IPS-18a (cell line): ENCODE measurements around the gene IL3.

ENCODE experiments used
- H3K27ac ChIP-seq: one replicate; pipeline ENCODE4 v1.5.1; 2013; ENCODE audit warnings: low read length
- H3K27me3 ChIP-seq: one replicate; pipeline ENCODE4 v1.6.1; 2013; ENCODE audit warnings: mild to moderate bottlenecking, low read length; ENCODE audit not compliant: control insufficient read depth, insufficient read depth
- H3K36me3 ChIP-seq: one replicate; pipeline ENCODE4 v1.6.1; 2013; ENCODE audit warnings: low read depth, low read length; ENCODE audit not compliant: control insufficient read depth
- H3K4me1 ChIP-seq: one replicate; pipeline ENCODE4 v1.6.1; 2013; ENCODE audit warnings: low read depth, low read length; ENCODE audit not compliant: control insufficient read depth
- H3K4me3 ChIP-seq: one replicate; pipeline ENCODE4 v1.5.1; 2013; ENCODE audit warnings: low read length
- H3K9ac ChIP-seq: one replicate; pipeline ENCODE4 v1.6.1; 2013; ENCODE audit warnings: mild to moderate bottlenecking, low read length, moderate library complexity
- H3K9me3 ChIP-seq: one replicate; pipeline ENCODE4 v1.6.1; 2013; ENCODE audit warnings: low read depth, low read length; ENCODE audit not compliant: control insufficient read depth

IL3 gene

DNA sequence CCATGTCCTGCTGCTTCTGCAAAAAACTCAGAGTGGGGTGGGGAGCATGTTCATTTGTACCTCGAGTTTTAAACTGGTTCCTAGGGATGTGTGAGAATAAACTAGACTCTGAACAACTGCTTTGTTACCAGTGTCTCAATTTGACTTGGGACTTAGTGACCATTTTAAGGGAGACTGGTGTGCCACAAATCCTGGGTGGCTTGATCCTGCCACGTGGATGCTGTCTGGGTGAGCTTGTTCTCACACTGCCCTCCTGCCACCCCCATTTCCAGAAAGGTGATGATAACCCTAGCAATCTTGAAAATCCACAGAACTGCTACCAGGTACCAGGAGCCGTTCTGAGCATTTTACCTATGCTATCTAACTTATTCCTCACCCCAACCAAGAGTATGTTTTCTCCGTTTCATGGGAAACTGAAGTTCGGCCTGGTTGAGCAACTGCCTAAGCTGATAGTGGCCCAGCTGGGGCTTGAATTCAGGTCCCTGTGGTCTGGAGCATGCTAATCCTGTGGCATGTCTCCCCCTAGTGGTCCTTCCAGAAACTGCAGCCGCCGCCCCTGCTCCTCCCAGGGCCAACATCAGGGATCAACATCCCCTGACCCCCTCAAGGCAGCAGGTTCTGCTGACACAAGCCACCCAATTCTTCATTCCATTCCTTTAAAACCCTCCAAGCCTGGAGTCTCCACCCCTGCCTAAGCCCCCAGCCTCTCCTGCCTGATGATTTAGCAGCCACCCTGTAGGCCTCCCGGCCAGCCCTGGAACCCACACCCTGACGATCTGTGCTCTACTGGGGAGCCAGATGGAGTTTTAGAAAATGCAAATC lies 2.8 kb downstream of the IL3 start:
- Histone ChIP-seq H3K36me3 (no peaks in the 10 kb centered on the region), H3K9me3 (no peaks in the 10 kb centered on the region), H3K27me3 (no peaks in the 10 kb centered on the region), H3K4me1 (no peaks in the 10 kb centered on the region), H3K27ac (no peak overlapping the region), H3K9ac (no peak overlapping the region), H3K4me3 (no peak overlapping the region)

DNA sequence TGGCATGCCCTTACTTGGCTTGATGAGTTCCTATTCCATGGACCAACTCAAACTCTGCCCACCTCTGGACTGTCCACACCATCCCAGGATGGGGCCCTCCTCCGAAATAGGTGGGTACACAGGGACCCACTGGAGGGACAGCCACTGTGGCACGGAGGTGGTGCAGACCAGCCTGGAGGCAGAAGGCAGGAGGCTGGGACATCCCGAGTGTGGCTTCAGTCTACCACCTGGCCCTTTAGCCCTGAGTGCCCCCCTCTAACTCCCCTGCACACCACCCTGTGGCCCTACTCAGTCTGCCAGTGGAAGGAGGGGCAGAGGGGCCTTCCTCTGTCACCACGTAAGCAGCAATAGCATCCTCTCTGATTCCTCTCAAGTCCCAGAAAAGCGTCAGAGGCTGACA lies 3.7 kb downstream of the IL3 start:
- Histone ChIP-seq H3K4me3 (no peak overlapping the region), H3K36me3 (no peaks in the 10 kb centered on the region), H3K27me3 (no peaks in the 10 kb centered on the region), H3K4me1 (no peaks in the 10 kb centered on the region), H3K9me3 (no peaks in the 10 kb centered on the region), H3K9ac (no peak overlapping the region), H3K27ac (no peak overlapping the region)

DNA sequence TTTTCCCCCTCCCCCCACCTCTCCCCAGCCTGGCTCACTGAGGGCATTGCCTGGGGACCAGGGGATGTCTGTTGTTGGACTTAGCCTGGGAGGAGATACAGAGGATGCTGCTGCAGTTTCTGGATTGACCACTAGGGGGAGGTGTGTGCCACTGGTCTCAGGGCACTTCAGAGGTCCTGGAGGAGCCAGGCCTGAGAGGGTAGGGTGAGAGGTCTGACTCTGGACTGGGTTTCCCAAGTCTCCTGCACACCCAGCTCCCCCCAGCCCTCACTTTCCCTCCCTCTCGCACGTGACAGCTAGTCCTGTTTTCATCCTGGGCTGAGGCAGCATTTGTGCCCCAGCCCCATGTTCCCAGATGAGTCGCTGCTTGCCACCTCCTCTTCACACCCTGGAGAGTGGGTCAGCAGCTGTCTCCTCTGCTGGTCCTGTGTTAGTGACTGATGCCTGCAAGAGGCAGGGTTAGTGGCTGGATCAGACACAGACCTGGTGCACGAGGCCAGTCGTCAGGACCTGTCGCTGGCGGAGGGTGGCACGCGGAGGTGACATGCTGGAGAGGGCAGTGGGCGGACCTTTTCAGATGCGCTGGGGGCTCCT lies 4.4 kb downstream of the IL3 start:
- no peaks in the 10 kb centered on the region for H3K27me3 ChIP-seq
- H3K9ac ChIP-seq, result no peak overlapping the region
- H3K4me3 ChIP-seq, result no peak overlapping the region
- H3K36me3 ChIP-seq, result no peaks in the 10 kb centered on the region
- no peaks in the 10 kb centered on the region for H3K9me3 ChIP-seq
- H3K27ac ChIP-seq, result no peak overlapping the region
- H3K4me1 ChIP-seq, result no peaks in the 10 kb centered on the region

DNA sequence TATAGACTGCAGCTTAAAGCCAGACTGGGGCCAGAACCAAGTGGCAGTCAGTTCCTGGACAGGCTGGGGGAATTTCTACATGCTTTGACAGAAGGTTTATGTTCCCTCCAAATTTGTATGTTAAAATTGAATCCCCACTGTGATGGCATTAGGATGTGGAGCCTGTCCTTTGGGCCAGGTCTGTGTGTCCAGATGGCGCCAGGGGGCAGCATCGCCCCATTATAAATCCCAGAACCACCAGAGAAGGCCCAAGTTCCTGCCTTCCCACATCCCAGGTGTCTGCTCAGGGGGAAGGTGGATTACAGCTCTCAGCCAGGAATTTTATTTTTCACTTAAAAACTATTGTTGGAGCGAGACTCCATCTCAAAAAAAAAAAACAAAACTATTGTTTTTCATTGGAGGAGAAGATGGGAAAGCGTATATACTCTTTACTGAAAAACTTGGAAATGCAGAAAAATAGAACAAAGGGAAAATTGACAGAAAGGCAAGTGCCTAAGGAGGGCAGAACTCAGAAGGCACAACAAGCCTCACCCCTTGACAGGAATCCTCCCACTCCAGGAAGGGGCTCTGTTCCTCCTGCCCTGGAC lies 5.0 kb downstream of the IL3 start:
- H3K4me3 ChIP-seq, result no peak overlapping the region
- no peaks in the 10 kb centered on the region for H3K27me3 ChIP-seq
- H3K9ac ChIP-seq, result no peak overlapping the region
- H3K4me1 ChIP-seq, result no peaks in the 10 kb centered on the region
- no peaks in the 10 kb centered on the region for H3K36me3 ChIP-seq
- H3K9me3 ChIP-seq, result no peaks in the 10 kb centered on the region
- no peak overlapping the region for H3K27ac ChIP-seq

DNA sequence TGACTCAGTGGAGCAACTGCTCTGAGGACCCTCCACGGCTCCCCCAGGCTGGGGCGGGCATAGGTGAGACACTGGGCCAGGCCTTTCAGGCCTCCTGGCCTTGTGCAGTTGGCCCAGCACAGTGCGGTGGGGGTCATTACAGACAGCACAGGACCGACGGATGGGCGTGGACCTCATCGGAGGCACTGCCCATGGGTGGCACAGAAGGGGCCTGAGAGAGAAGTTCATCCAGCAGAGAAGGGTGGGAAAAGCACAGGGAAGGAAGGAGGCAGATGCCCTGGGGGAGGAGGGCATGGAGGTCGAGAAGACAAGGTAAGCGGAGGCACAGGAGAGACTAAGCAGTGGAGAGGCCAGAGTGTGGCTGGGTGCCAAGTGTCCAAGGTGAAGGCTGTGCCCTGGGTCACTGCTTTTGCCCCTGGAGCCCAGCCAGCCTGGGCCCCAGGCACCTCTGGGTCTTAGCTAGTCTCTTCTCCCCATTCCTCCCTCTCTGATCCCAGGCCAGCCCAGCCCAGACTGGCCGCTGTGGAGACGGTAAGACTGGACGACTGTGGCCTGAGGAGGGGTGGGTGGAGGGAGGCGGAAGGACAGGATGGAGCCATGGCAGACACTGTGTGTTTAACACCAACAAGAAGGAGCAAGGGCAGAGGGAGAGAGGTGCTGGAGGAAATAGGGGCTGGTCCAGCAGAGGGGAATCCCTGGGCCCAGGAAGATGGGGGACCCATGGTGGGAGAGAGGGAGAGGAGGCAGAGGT lies 5.7 kb downstream of the IL3 start:
- H3K27ac ChIP-seq, result no peak overlapping the region
- no peaks in the 10 kb centered on the region for H3K4me1 ChIP-seq
- no peak overlapping the region for H3K4me3 ChIP-seq
- H3K36me3 ChIP-seq, result no peaks in the 10 kb centered on the region
- H3K9me3 ChIP-seq, result no peaks in the 10 kb centered on the region
- H3K27me3 ChIP-seq, result no peaks in the 10 kb centered on the region
- H3K9ac ChIP-seq, result no peak overlapping the region

DNA sequence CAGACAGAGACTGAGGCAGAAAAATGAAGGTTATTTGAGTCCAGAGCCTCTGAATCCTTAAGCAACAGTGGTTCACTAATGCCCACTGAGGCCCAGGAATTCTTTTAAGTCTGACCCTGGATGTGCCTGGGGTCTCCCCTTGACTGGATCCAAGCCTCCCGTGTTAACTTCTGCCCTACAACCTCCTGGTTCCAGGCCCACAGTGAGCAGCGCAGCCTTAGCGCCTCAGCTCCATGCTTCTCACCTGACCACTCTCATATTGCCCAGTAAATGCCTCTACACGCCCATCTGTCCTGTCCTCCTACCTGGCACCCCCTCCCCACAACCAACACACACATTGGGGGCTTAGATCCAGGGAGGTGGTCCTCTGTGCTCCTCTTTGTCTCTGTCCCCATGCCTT lies 6.4 kb downstream of the IL3 start:
- Histone ChIP-seq H3K27ac (no peak overlapping the region), H3K4me1 (no peaks in the 10 kb centered on the region), H3K4me3 (no peak overlapping the region), H3K36me3 (no peaks in the 10 kb centered on the region), H3K27me3 (no peaks in the 10 kb centered on the region), H3K9me3 (no peaks in the 10 kb centered on the region), H3K9ac (no peak overlapping the region)

DNA sequence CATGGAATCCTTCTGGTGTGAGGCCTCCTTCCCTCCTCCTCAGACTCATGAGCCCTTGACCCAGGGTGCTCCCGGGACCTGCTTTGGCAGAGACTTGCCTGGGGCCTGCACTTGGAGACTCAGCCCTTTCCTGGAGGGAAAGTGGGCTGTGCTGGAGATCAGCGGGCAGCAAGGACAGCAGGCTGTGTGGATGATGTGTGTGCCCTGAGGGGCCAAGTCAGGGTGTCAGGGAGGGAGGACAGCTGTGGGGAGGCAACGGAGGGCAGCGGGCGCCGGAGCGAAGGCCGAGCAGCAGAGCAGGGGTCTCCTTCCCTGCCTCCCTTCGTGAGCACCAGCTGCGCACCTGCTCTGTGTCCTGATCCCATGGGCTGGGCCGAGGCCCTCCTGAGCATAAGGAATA lies 7.0 kb downstream of the IL3 start:
- Histone ChIP-seq H3K27me3 (no peaks in the 10 kb centered on the region), H3K4me3 (no peak overlapping the region), H3K27ac (no peak overlapping the region), H3K36me3 (no peaks in the 10 kb centered on the region), H3K9ac (no peak overlapping the region), H3K9me3 (no peaks in the 10 kb centered on the region), H3K4me1 (no peaks in the 10 kb centered on the region)

DNA sequence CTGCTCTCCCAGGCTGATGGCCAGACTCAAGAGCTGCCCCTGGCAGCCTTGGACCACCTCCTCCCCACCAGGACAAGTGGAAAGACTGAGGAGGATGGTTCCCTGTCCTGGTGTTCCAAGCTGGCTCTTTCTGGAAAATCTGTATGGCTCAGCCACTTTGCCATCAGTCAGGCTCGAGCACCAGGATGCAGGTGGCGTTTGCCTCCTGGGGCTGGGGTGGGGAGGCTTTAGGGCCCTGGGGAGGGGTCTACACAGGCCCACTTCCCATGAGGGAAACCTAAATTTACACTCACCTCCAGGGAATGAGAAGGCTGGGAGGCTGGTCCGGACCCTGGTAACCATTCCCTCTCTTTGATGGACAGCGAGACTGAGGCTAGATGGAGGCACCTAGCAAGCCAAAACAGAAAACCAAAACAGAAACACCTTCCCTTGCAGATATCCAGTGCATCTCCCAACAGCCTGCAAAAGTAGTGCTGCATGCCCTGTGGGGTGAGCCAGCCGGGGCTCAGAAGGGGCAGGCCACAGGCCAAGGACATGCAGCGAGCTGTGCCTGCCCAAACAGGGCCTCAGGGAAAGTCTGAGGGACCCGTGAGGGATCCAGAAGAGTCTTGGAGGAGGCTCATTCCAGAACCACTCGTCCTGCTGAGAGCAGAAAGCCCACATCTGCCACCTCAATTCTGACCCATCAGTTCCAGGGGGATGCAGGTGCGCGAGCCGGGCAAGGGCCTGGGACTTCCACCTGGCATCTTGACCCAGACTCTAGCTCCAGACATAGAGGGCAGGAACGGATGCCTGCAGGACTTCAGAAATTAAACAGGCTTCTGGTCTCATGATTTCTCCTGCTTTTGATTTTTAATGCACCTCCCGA lies 7.7 kb downstream of the IL3 start:
- no peaks in the 10 kb centered on the region for H3K4me1 ChIP-seq
- H3K27me3 ChIP-seq, result no peaks in the 10 kb centered on the region
- H3K9ac ChIP-seq, result no peak overlapping the region

DNA sequence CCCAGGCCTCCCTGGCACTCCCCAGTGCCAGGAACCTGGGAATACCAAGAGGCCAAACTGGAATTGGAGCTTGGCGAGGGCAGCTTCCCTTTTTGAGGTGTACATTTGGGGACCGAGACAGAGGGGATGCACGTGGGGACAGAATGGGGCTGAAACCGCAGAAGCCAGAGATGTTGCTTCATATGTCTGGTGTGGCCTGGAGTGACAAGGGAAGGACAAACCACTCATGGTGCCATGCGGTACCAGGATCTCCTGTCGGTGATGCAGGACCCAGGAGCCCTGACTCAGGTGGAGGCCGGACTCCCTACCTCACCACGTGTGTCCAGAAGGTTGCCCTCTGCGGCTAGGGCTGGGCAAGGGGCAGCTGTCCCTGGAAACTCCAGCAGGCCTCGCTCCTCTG lies 9.1 kb downstream of the IL3 start:
- no peak overlapping the region for H3K4me3 ChIP-seq
- no peaks in the 10 kb centered on the region for H3K27me3 ChIP-seq
- H3K27ac ChIP-seq, result no peak overlapping the region
- H3K9me3 ChIP-seq, result no peaks in the 10 kb centered on the region
- no peaks in the 10 kb centered on the region for H3K36me3 ChIP-seq
- H3K4me1 ChIP-seq, result no peaks in the 10 kb centered on the region
- H3K9ac ChIP-seq, result no peak overlapping the region

More for the DNA sequence above, 7.7 kb downstream of the IL3 start:
- Histone ChIP-seq H3K9me3 (no peaks in the 10 kb centered on the region), H3K27ac (no peak overlapping the region), H3K36me3 (no peaks in the 10 kb centered on the region), H3K4me3 (no peak overlapping the region)

DNA sequence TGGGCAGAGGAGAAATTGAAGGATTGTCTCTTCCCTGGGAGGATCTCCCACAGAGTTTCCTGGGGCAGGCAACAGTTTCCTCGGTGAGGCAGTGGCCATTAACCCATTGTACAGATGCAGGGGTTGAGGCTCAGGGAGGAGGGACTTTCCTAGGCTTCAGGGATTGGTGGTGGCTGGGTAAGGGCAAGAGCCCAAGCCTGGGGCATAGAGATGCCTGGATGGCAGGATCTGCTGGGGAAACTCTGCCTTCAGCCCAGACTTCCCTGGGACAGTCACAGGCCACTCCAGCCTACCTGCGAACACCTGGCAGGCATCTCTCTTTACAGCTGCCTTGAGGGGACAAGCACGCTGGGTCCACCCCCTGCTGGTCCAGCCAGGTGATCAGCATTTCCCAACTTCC lies 9.5 kb downstream of the IL3 start:
- no peak overlapping the region for H3K9ac ChIP-seq
- no peak overlapping the region for H3K4me3 ChIP-seq
- no peak overlapping the region for H3K27ac ChIP-seq
- H3K4me1 ChIP-seq, result no peaks in the 10 kb centered on the region
- H3K36me3 ChIP-seq, result no peaks in the 10 kb centered on the region
- H3K9me3 ChIP-seq, result no peaks in the 10 kb centered on the region
- H3K27me3 ChIP-seq, result no peaks in the 10 kb centered on the region
